T-cell (primary cell): ENCODE results near the gene PLOD2. TPM values are rescaled to one million over a fixed set of nuclear protein-coding genes. Genes with fewer than 3 reads are reported as not detected.

ENCODE experiments used
- ATAC-seq, 4 experiments: fragments of 200-7000 bp in 3 of 4; fragments of 150-1000 bp in 1 of 4; cut with Tn5 transposase; replicated peaks in 1 of 4; 1 replicate in 3 of 4; 2 replicates in 1 of 4; pipeline ENCODE4 v1.10.0; 2021; ENCODE audit warnings: moderate library complexity in 3 of 4, mild to moderate bottlenecking in 2 of 4, moderate number of reproducible peaks in 1 of 4
- CTCF ChIA-PET, 2 donors: fragments of 300-600 bp; sonication (Branson Sonifier 250); formaldehyde crosslinking; loops; one replicate each; lab custom pipeline; 2022; ENCODE audit warnings: antibody characterized with exemption in 2 of 2; lab: Charles Lee
- POLR2A ChIA-PET, 2 donors: fragments of 300-600 bp; sonication (Branson Sonifier 250); formaldehyde crosslinking; loops; one replicate each; lab custom pipeline; 2022; ENCODE audit warnings: antibody characterized with exemption in 2 of 2; lab: Charles Lee
- DNase-seq, 35 experiments: peaks; one replicate each; pipeline versions ENCODE4 v3.0.0 to v3.0.0-alpha.2; 2013 to 2023
- H3K27ac ChIP-seq: one replicate; pipeline ENCODE4 v1.5.1; 2013; ENCODE audit warnings: low read length
- H3K27me3 ChIP-seq, 2 experiments: replicated peaks in 1 of 2; 1 replicate in 1 of 2; 2 replicates in 1 of 2; pipeline versions ENCODE4 v1.6.1 to v1.7.0; 2013; ENCODE audit warnings: low read length in 1 of 2, mixed read lengths in 1 of 2; ENCODE audit not compliant: control insufficient read depth in 2 of 2, insufficient read depth in 2 of 2; ENCODE audit errors: extremely low read depth in 1 of 2
- H3K36me3 ChIP-seq, 2 donors: 1 replicate in 1 of 2; 2 replicates in 1 of 2; pipeline versions ENCODE4 v1.6.1 to v1.7.0; 2013; ENCODE audit warnings: low read length in 1 of 2; ENCODE audit not compliant: control insufficient read depth in 2 of 2, insufficient read depth in 1 of 2; ENCODE audit errors: extremely low read depth in 1 of 2
- H3K4me1 ChIP-seq, 2 experiments: 1 replicate in 1 of 2; 2 replicates in 1 of 2; pipeline versions ENCODE4 v1.6.1 to v1.7.0; 2013; ENCODE audit warnings: low read length in 2 of 2, mixed read lengths in 1 of 2; ENCODE audit not compliant: insufficient read depth in 2 of 2, control insufficient read depth in 1 of 2; ENCODE audit errors: extremely low read depth in 1 of 2
- H3K4me3 ChIP-seq, 2 donors: 1 replicate in 1 of 2; 2 replicates in 1 of 2; pipeline versions ENCODE4 v1.5.1 to v1.7.0; 2013; ENCODE audit warnings: mild to moderate bottlenecking in 2 of 2, low read length in 1 of 2, moderate library complexity in 1 of 2; ENCODE audit not compliant: control insufficient read depth in 1 of 2; ENCODE audit errors: extremely low read depth in 1 of 2
- H3K9me3 ChIP-seq: 2 replicates; pipeline ENCODE4 v1.7.0; 2013
- H3K27ac Mint-ChIP-seq, 2 donors: one replicate each; pipeline ENCODE4 v1.8.0; 2020 to 2021; ENCODE audit warnings: mild to moderate bottlenecking in 2 of 2, mixed read lengths in 2 of 2
- H3K27me3 Mint-ChIP-seq, 2 donors: one replicate each; pipeline ENCODE4 v1.8.0; 2021 to 2022; ENCODE audit warnings: mixed read lengths in 2 of 2
- H3K36me3 Mint-ChIP-seq: one replicate; pipeline ENCODE4 v1.8.0; 2021; ENCODE audit warnings: mixed read lengths
- H3K4me1 Mint-ChIP-seq, 3 donors: one replicate each; pipeline ENCODE4 v1.8.0; 2020 to 2022; ENCODE audit warnings: mixed read lengths in 3 of 3, mild to moderate bottlenecking in 1 of 3
- H3K4me3 Mint-ChIP-seq, 3 donors: one replicate each; pipeline ENCODE4 v1.8.0; 2020 to 2022; ENCODE audit warnings: mild to moderate bottlenecking in 3 of 3, mixed read lengths in 3 of 3, moderate library complexity in 3 of 3
- H3K9me3 Mint-ChIP-seq, 3 donors: one replicate each; pipeline ENCODE4 v1.8.0; 2020 to 2022; ENCODE audit warnings: mixed read lengths in 3 of 3
- WGBS: methylation state at CpG from one replicate; pipeline ENCODE4 v1.1.5; 2013; ENCODE audit warnings: missing lambda C conversion rate; ENCODE audit not compliant: insufficient coverage; 5-methylcytosine and 5-hydroxymethylcytosine counted together
- total RNA-seq, 35 experiments: library from RNA in 6 of 35; stranded (reverse) in 6 of 35; fragments of 120-200 nt in 1 of 35; gene quantifications; one replicate each; pipeline versions ENCODE4 v1.2.1 to v1.2.4 and lab custom pipeline; 2013 to 2026

PLOD2 gene
- under 1 TPM in 4 of 5 donors, not detected in 1; 0.28 to 0.63 (median 0.46) TPM for total RNA-seq
- 0.41 TPM for total RNA-seq (2013)
- 0 to 1.2 (median 0.22) reads per million in 29 experiments for total RNA-seq (lab: John Stamatoyannopoulos, UW)

DNA sequence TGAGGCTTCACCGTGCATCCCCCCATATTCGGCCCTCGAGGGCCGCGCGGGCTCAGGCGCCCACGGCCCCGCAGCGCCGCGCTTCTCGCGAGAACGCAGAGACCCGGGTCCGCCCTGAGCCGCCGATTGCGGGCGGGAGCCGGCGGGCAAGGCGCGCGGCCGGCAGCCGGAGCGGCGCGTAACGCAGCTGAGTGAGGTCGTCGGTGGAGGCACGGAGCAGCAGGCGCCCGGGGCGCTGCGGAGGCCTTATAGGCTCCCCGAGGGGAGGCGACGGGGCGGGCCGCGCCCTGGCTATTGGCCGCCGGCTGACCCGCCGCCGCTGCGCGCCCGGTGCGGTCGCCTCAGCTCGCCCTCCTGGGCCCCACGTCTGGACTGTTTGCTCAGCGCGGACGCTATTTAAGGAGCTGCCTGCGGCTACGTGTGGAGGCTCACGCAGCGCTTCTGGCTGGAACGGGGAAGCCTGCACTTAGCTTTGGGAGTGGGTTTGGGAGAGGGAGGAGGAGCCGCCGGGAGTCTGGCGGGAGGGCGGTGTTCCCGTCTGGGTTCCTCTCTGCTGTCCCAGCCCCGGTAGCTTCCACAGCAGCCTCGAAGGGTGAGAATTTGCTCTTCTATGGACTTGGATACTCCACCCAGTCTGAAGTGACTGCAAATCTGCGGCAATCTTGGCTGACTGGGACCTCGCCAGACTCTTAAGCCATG is at the start of gene PLOD2:
Gene PLOD2 (minus strand): TSS at position 221 of the 699 bp plus-strand sequence. CDS start 195 bp downstream, at position 26.
- Mint-ChIP-seq H3K36me3 (no peaks in the 10 kb centered on the region), H3K4me1 (peaks cover 8 to 19% (median 11%) of the 10 kb centered on the region in 3 donors), H3K27me3 (peaks cover 43 to 48% of the 10 kb centered on the region in 2 donors), H3K27ac (peak within 1 kb of the TSS in 1 of 2 donors; percentile 32), H3K4me3 (peak within 1 kb of the TSS; percentile 25 to 59 (median 46)), H3K9me3 (no peaks in the 10 kb centered on the region)
- ChIA-PET POLR2A (no interaction called here), CTCF (no interaction called here)
- H3K27me3 ChIP-seq: peaks cover 2 to 24% of the 10 kb centered on the region in 2 experiments
- DNase-seq (no peak), ATAC-seq (peak in 3 of 4 experiments; percentile 16 to 27 (median 20))
- H3K4me1 ChIP-seq: peaks cover 0 to 6% of the 10 kb centered on the region in 2 experiments
- H3K36me3 ChIP-seq: no peaks in the 10 kb centered on the region
- 2% methylated on average over 74 of the region's 74 CpGs for WGBS
- no peaks in the 10 kb centered on the region for H3K9me3 ChIP-seq
- H3K4me3 ChIP-seq: peak within 1 kb of the TSS in 1 of 2 donors; percentile 23
- no peak within 1 kb of the TSS for H3K27ac ChIP-seq

DNA sequence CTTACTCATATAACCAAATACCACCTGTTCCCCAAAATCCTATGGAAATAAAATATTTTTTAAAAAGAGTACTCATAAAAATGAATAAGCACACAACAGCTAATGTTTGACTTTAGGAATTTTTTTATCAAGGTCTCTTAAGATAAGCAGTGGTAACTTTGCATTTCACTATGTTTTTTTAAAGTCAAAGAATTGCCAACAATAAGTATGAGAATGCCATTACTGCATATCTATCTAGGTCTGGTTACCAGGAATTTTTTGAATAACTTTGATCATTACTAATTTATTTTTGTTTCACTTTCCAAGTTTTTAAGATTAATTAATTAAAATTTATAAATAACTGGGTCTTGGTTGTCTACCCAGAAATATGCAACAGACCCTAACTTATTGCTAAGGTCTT is 48.4 kb upstream of the PLOD2 start:
- no peak overlapping the region for H3K27ac ChIP-seq
- Mint-ChIP-seq H3K4me1 (no peaks in the 10 kb centered on the region), H3K27me3 (peaks cover 0 to 1% of the 10 kb centered on the region in 2 donors), H3K36me3 (no peaks in the 10 kb centered on the region), H3K4me3 (no peak overlapping the region), H3K9me3 (no peaks in the 10 kb centered on the region), H3K27ac (no peak overlapping the region)
- DNase-seq (no peak), ATAC-seq (no peak)
- H3K27me3 ChIP-seq: no peaks in the 10 kb centered on the region
- ChIA-PET POLR2A (no interaction called here), CTCF (no interaction called here)
- H3K4me1 ChIP-seq: no peaks in the 10 kb centered on the region
- no peak overlapping the region for H3K4me3 ChIP-seq
- no peaks in the 10 kb centered on the region for H3K9me3 ChIP-seq
- no peaks in the 10 kb centered on the region for H3K36me3 ChIP-seq

DNA sequence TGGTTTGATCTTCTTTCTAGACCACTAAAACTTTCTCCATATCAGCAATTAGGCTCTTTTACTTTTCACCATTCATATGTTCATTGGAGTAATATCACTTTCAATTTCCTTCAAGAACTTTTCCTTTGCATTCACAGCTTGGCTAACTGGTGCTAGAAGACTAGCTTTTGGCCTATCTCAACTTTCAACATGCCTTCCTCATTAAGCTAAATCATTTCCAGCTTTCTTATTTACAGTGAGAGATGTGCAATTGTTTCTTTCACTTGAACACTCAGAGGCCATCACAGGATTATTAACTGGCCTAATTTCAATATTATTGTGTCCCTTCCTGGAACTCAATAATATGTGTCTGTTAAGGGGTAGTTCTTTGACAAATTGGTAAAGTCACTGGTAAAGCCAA is 42.8 kb upstream of the PLOD2 start:
- ChIA-PET POLR2A (no interaction called here), CTCF (interaction anchor here in 1 of 2 donors (0.7 kb wide), 1 partner anchor 14 kb away, joined by 4 read pairs; no protein-coding TSS in a partner anchor)
- ATAC-seq (no peak), DNase-seq (no peak)
- Mint-ChIP-seq H3K9me3 (no peaks in the 10 kb centered on the region), H3K27ac (no peak overlapping the region), H3K4me3 (no peak overlapping the region), H3K4me1 (no peaks in the 10 kb centered on the region), H3K27me3 (no peaks in the 10 kb centered on the region), H3K36me3 (no peaks in the 10 kb centered on the region)
- H3K27me3 ChIP-seq: no peaks in the 10 kb centered on the region
- H3K36me3 ChIP-seq: no peaks in the 10 kb centered on the region
- H3K4me1 ChIP-seq: no peaks in the 10 kb centered on the region
- no peaks in the 10 kb centered on the region for H3K9me3 ChIP-seq
- no peak overlapping the region for H3K27ac ChIP-seq
- H3K4me3 ChIP-seq: no peak overlapping the region

DNA sequence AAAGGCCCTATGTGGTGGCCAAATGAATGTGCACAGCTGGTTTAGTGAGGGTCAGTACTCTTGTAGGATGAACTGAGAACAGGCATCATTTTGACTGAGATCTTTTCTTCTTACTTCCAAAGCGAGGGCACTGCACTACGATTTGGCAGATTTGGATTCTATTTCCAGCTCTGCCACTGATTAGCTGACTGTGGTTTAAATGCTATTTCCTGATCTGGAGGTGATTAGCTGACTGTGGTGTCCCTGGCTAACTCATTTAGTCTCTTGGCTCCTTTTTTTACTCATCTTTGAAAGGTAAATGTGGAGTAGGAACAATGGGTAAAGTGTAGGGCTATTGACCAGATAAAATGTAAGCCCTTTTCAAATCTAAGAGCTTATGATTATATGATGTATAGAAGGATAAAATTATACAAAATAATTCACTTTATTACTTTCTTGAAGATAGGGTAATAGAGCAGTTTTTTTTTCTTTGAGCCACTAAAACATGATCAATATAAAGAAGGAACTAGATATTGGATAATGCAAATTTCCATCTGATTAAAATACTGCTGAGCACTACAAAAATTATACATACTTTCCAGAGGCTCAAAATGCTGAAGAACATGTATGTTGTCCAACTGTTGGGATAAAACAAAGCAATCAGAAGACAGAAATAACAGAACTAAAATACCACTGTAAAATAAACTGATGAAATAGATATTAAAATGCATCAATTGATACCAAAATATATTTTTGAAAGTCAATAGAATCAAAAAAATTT is 39.7 kb upstream of the PLOD2 start:
- ChIA-PET POLR2A (no interaction called here), CTCF (interaction anchor here in 1 of 2 donors (1.3 kb wide), 1 partner anchor 11 kb away, joined by 3 read pairs; no protein-coding TSS in a partner anchor)
- Mint-ChIP-seq H3K4me3 (no peak overlapping the region), H3K27ac (no peak overlapping the region), H3K4me1 (no peaks in the 10 kb centered on the region), H3K9me3 (no peaks in the 10 kb centered on the region), H3K36me3 (no peaks in the 10 kb centered on the region), H3K27me3 (peaks cover 0 to 4% of the 10 kb centered on the region in 2 donors)
- no CpG with 5 or more reads among the region's 2 CpGs for WGBS
- no peak overlapping the region for H3K4me3 ChIP-seq
- no peaks in the 10 kb centered on the region for H3K36me3 ChIP-seq
- no peak overlapping the region for H3K27ac ChIP-seq
- H3K9me3 ChIP-seq: no peaks in the 10 kb centered on the region
- H3K4me1 ChIP-seq: no peaks in the 10 kb centered on the region
- no peaks in the 10 kb centered on the region for H3K27me3 ChIP-seq
- DNase-seq (no peak), ATAC-seq (no peak)

DNA sequence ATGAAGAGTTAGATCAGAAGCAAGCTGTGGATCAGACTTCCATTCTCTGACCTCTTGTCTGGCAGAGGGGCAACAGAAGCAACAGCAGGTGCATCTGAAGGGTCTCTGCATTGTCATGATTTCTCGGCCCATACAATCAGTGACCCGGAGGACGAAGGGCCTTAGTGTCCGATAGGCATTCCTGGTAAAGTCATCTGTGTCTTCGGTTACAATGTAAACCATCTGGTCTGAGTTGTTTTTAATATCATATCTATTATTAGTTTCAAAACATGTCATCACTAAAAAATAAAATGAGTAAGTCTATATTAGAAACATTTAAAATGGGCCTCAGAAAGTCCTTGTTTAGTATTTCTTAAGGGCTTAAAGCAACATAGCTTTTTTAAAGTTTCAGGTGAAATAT is 38.8 kb upstream of the PLOD2 start:
- no peak for ATAC-seq
- H3K9me3 Mint-ChIP-seq: no peaks in the 10 kb centered on the region
- no peak overlapping the region for H3K27ac ChIP-seq
- ChIA-PET POLR2A (no interaction called here), CTCF (interaction anchor here in 1 of 2 donors (0.5 to 1.3 kb wide), 2 partner anchors 10 to 260 kb away, joined by 3 read pairs; no protein-coding TSS in a partner anchor)
- H3K27me3 Mint-ChIP-seq: peaks cover 0 to 4% of the 10 kb centered on the region in 2 donors
- no peak overlapping the region for H3K4me3 Mint-ChIP-seq
- no peak for DNase-seq
- WGBS: no CpG with 5 or more reads among the region's 5 CpGs
- no peak overlapping the region for H3K27ac Mint-ChIP-seq
- H3K27me3 ChIP-seq: no peaks in the 10 kb centered on the region
- no peak overlapping the region for H3K4me3 ChIP-seq
- no peaks in the 10 kb centered on the region for H3K9me3 ChIP-seq
- H3K4me1 Mint-ChIP-seq: no peaks in the 10 kb centered on the region
- no peaks in the 10 kb centered on the region for H3K4me1 ChIP-seq
- no peaks in the 10 kb centered on the region for H3K36me3 ChIP-seq
- H3K36me3 Mint-ChIP-seq: no peaks in the 10 kb centered on the region

DNA sequence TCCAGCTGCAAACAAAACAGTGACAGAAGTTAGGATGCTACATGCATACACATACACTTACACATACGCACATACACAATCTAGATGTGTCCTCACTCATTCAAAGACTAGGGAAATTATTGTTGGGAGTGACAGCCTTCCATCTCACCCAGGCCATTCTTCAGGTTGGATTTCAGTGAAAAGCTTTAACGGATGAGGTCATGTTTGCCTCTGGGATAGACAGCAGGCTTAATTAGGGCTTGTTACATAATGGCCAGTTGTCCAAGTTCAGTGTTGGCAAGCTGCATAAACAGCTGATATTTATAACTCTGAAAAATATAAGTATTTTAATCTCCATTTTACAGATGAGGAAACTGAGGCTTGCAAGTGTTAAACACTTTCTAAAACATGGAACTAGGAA is 35.8 kb upstream of the PLOD2 start:
- H3K4me1 Mint-ChIP-seq: no peaks in the 10 kb centered on the region
- no peak overlapping the region for H3K4me3 Mint-ChIP-seq
- Histone ChIP-seq H3K4me3 (no peak overlapping the region), H3K9me3 (no peaks in the 10 kb centered on the region), H3K27ac (no peak overlapping the region), H3K36me3 (no peaks in the 10 kb centered on the region), H3K27me3 (no peaks in the 10 kb centered on the region), H3K4me1 (no peaks in the 10 kb centered on the region)
- WGBS: no CpG with 5 or more reads among the region's 2 CpGs
- no peaks in the 10 kb centered on the region for H3K36me3 Mint-ChIP-seq
- ChIA-PET CTCF (interaction anchor here in 1 of 2 donors (1.4 kb wide), 1 partner anchor 7 kb away, joined by 4 read pairs; no protein-coding TSS in a partner anchor), POLR2A (no interaction called here)
- peaks cover 0 to 4% of the 10 kb centered on the region in 2 donors for H3K27me3 Mint-ChIP-seq
- no peaks in the 10 kb centered on the region for H3K9me3 Mint-ChIP-seq
- ATAC-seq (no peak), DNase-seq (no peak)
- no peak overlapping the region for H3K27ac Mint-ChIP-seq
